C4-2B (cell line): ENCODE data around the gene ADARB2.
"Not testable (repeated sequence)": the region's sequence is repeated elsewhere in the genome, so short reads cannot be mapped to it uniquely, and the experiment has no call there.

Experiments used
- CTCF ChIP-seq: fragments of 450-650 bp; conservative IDR thresholded peaks from 2 replicates; pipeline ENCODE4 v1.5.1; 2017; ENCODE audit warnings: mild to moderate bottlenecking
- ZFX ChIP-seq: fragments of 450-650 bp; IDR thresholded peaks from 2 replicates; pipeline ENCODE4 v1.6.1; 2017

- not testable (repeated sequence) for TF ChIP-seq CTCF, ZFX
These were observed 385.0 kb downstream of the ADARB2 start for GRCh38 chr10:1352296-1352695.
